Astrocyte (in vitro differentiated cells and primary cell): ENCODE data around the gene CCNYL1. TPM values are rescaled to one million over a fixed set of nuclear protein-coding genes. Genes with fewer than 3 reads are reported as not detected.
A peak's percentile ranks its signal among the peaks of the same experiment; 100 is the strongest.

Source experiments
- DNase-seq: peaks from one replicate; pipeline ENCODE4 v3.0.0-alpha.2; 2010; ENCODE audit warnings: low read depth
- FAIRE-seq: peaks from 2 replicates; lab custom pipeline; 2011; peaks lifted over from hg19 to GRCh38; lab: Jason Lieb, UNC
- H2AFZ ChIP-seq: 2 replicates; pipeline ENCODE4 v1.6.0; 2012; ENCODE audit warnings: low read depth, low read length, inconsistent platforms
- H3K27ac ChIP-seq: 2 replicates; pipeline ENCODE4 v1.5.1; 2011; ENCODE audit warnings: low read depth, low read length, inconsistent platforms
- H3K27me3 ChIP-seq: 2 replicates; pipeline ENCODE4 v1.6.0; 2011; ENCODE audit warnings: low read length, inconsistent platforms; ENCODE audit not compliant: insufficient read depth
- H3K36me3 ChIP-seq: 2 replicates; pipeline ENCODE4 v1.5.1; 2011; ENCODE audit warnings: low read length, inconsistent platforms; ENCODE audit not compliant: insufficient read depth
- H3K4me1 ChIP-seq: 2 replicates; pipeline ENCODE4 v1.5.1; 2011; ENCODE audit warnings: low read length, inconsistent platforms; ENCODE audit not compliant: insufficient read depth
- H3K4me2 ChIP-seq: 2 replicates; pipeline ENCODE4 v1.6.0; 2012; ENCODE audit warnings: low read length, inconsistent platforms
- H3K4me3 ChIP-seq: 2 replicates; pipeline ENCODE4 v1.5.1; 2011; ENCODE audit warnings: low read depth, mild to moderate bottlenecking, low read length, inconsistent platforms; ENCODE audit not compliant: insufficient read depth
- H3K79me2 ChIP-seq: 2 replicates; pipeline ENCODE4 v1.6.0; 2012; ENCODE audit warnings: mild to moderate bottlenecking, low read length, inconsistent platforms; ENCODE audit not compliant: insufficient read depth
- H3K9ac ChIP-seq: 2 replicates; pipeline ENCODE4 v1.6.0; 2012; ENCODE audit warnings: mild to moderate bottlenecking, low read length, inconsistent platforms
- H3K9me3 ChIP-seq: 2 replicates; pipeline ENCODE4 v1.5.1; 2012; ENCODE audit warnings: low read depth, mild to moderate bottlenecking, low read length, inconsistent platforms; ENCODE audit not compliant: insufficient read depth
- H4K20me1 ChIP-seq: 2 replicates; pipeline ENCODE4 v1.6.0; 2012; ENCODE audit warnings: low read length, inconsistent platforms; ENCODE audit not compliant: insufficient read depth
- H3K27ac Mint-ChIP-seq: one replicate; pipeline ENCODE4 v1.8.0; 2021; ENCODE audit warnings: mild to moderate bottlenecking, mixed read lengths; ENCODE audit not compliant: unreplicated experiment
- H3K27me3 Mint-ChIP-seq: one replicate; pipeline ENCODE4 v1.8.0; 2021; ENCODE audit warnings: low read depth, mixed read lengths; ENCODE audit not compliant: unreplicated experiment
- H3K36me3 Mint-ChIP-seq: one replicate; pipeline ENCODE4 v1.8.0; 2021; ENCODE audit warnings: low read depth, mixed read lengths; ENCODE audit not compliant: unreplicated experiment
- H3K4me1 Mint-ChIP-seq: one replicate; pipeline ENCODE4 v1.8.0; 2021; ENCODE audit warnings: low read depth, mixed read lengths; ENCODE audit not compliant: unreplicated experiment
- H3K4me3 Mint-ChIP-seq: one replicate; pipeline ENCODE4 v1.8.0; 2021; ENCODE audit warnings: mild to moderate bottlenecking, moderate library complexity, mixed read lengths; ENCODE audit not compliant: unreplicated experiment
- H3K9me3 Mint-ChIP-seq: one replicate; pipeline ENCODE4 v1.8.0; 2021; ENCODE audit warnings: mild to moderate bottlenecking, mixed read lengths; ENCODE audit not compliant: unreplicated experiment
- EZH2 ChIP-seq: IDR thresholded peaks from 2 replicates; pipeline ENCODE4 v1.6.1; 2012; ENCODE audit warnings: mild to moderate bottlenecking, low read length, inconsistent platforms; ENCODE audit not compliant: insufficient read depth
- total RNA-seq: library from RNA; stranded (reverse); gene quantifications from 2 replicates; pipeline ENCODE4 v1.2.1, GENCODE V29; 2021
- TF ChIP-seq, protein P1 (sequence below): IDR thresholded peaks from 2 replicates; pipeline ENCODE4 v1.5.1; 2011; ENCODE audit warnings: low read depth, mild to moderate bottlenecking, inconsistent platforms, low read length, moderate library complexity; ENCODE audit not compliant: insufficient read depth

CCNYL1 gene
- total RNA-seq, 1 donor from 2014 or later, result 35.2 TPM

DNA sequence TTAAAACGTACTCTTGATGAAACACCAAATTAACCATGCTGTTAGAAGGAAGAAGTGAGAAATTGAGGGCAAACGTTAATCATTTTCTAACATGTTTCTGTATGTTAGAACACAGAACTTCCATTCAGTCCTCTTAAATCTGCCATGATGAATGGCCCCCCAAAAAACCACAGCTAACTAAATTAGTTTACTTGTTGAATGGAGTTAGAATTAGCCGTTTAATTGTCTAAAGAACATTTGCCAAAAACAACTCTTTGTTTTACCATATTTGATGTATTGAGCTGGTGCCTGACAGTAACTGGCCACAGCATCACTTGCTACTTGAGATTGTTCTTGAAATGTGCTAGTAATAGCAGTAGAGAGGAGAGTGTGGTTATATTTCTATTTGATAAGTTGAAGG, 12.7 kb downstream of the CCNYL1 start:
- Histone ChIP-seq H3K27ac (no peak overlapping the region), H3K9ac (no peak overlapping the region), H3K4me3 (no peak overlapping the region), H3K9me3 (no peaks in the 10 kb centered on the region), H3K27me3 (no peaks in the 10 kb centered on the region), H2AFZ (no peak overlapping the region), H3K36me3 (no peaks in the 10 kb centered on the region), H3K4me2 (no peak overlapping the region), H3K4me1 (no peaks in the 10 kb centered on the region), H4K20me1 (peaks cover 11% of the 10 kb centered on the region), H3K79me2 (peaks cover 26% of the 10 kb centered on the region)
- H3K9me3 Mint-ChIP-seq, result no peaks in the 10 kb centered on the region
- DNase-seq (no peak), FAIRE-seq (no peak)
- H3K27me3 Mint-ChIP-seq, result no peaks in the 10 kb centered on the region
- no peak overlapping the region for H3K4me3 Mint-ChIP-seq
- H3K27ac Mint-ChIP-seq, result no peak overlapping the region
- peaks cover 2% of the 10 kb centered on the region for H3K4me1 Mint-ChIP-seq
- TF ChIP-seq, protein P1, sequence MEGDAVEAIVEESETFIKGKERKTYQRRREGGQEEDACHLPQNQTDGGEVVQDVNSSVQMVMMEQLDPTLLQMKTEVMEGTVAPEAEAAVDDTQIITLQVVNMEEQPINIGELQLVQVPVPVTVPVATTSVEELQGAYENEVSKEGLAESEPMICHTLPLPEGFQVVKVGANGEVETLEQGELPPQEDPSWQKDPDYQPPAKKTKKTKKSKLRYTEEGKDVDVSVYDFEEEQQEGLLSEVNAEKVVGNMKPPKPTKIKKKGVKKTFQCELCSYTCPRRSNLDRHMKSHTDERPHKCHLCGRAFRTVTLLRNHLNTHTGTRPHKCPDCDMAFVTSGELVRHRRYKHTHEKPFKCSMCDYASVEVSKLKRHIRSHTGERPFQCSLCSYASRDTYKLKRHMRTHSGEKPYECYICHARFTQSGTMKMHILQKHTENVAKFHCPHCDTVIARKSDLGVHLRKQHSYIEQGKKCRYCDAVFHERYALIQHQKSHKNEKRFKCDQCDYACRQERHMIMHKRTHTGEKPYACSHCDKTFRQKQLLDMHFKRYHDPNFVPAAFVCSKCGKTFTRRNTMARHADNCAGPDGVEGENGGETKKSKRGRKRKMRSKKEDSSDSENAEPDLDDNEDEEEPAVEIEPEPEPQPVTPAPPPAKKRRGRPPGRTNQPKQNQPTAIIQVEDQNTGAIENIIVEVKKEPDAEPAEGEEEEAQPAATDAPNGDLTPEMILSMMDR, result no peak
- no peak for TF ChIP-seq EZH2
- H3K36me3 Mint-ChIP-seq, result no peaks in the 10 kb centered on the region

DNA sequence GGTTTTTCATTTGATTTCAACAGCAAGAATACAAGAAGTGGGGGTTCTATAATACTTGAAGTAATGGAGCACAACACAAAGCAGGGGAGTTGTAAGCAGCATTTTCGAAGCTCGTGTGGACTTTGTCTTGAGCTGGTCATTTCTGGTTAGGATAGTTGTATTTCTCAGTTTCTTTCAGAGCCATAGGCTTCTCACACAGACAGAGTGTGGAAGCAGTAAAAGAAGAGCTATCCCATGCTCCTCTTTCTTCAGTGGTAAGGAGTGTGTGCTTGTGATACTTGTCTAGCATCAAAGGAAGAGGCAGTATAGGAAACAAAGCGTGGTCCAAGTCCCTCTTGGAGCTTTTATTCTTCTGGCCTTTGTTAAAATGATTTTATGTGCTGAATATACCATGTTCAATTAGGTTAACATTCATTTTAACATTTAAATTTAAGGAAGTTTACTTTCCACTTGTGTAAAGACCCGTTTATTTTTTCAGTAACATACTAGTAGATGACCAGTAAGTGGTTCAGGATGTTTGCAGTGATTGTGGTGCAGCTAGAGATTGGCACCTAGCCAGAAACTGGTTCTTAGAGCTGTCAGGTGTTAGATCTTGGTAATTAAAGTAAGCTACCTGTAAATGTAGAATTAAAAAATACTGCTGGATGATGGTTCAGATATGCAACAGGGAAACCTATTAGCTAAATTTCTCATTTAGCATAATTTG, 14.6 kb downstream of the CCNYL1 start:
- Histone ChIP-seq H3K4me2 (no peak overlapping the region), H2AFZ (no peak overlapping the region), H3K36me3 (no peaks in the 10 kb centered on the region), H3K4me1 (no peaks in the 10 kb centered on the region), H3K9me3 (no peaks in the 10 kb centered on the region), H3K27ac (no peak overlapping the region), H3K27me3 (no peaks in the 10 kb centered on the region), H4K20me1 (peaks cover 4% of the 10 kb centered on the region), H3K79me2 (peaks cover 12% of the 10 kb centered on the region), H3K9ac (no peak overlapping the region), H3K4me3 (no peak overlapping the region)
- no peak overlapping the region for H3K27ac Mint-ChIP-seq
- H3K36me3 Mint-ChIP-seq, result no peaks in the 10 kb centered on the region
- DNase-seq (no peak), FAIRE-seq (no peak)
- H3K27me3 Mint-ChIP-seq, result no peaks in the 10 kb centered on the region
- TF ChIP-seq EZH2, result no peak
- TF ChIP-seq, protein P1, result no peak
- H3K9me3 Mint-ChIP-seq, result no peaks in the 10 kb centered on the region
- no peak overlapping the region for H3K4me3 Mint-ChIP-seq
- H3K4me1 Mint-ChIP-seq, result peaks cover 2% of the 10 kb centered on the region

DNA sequence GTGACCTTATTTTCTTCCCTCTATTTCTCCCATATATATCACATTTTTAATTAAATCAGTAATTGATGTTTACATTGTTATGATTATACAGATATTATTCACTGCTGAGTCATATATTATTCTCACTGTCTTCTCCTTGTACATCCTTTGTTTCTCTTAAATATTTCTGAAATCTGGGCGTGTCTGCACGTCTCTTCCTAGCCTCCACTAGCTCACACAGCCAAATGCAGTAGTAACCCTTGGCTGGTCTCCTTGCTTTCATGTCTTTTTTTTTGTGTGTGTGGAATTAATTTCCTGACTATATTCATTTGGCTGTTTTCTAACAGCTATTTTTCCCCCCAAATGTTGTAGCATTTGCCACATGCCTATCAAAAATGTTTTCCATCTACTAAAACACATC, 15.8 kb downstream of the CCNYL1 start:
- H3K36me3 Mint-ChIP-seq, result no peaks in the 10 kb centered on the region
- H3K27ac Mint-ChIP-seq, result no peak overlapping the region
- FAIRE-seq (no peak), DNase-seq (peak; percentile 30)
- Histone ChIP-seq H3K4me3 (no peak overlapping the region), H3K4me2 (no peak overlapping the region), H3K9ac (no peak overlapping the region), H3K27me3 (no peaks in the 10 kb centered on the region), H3K27ac (no peak overlapping the region), H3K9me3 (no peaks in the 10 kb centered on the region), H3K36me3 (no peaks in the 10 kb centered on the region), H2AFZ (no peak overlapping the region), H3K79me2 (peaks cover 2% of the 10 kb centered on the region), H4K20me1 (no peaks in the 10 kb centered on the region), H3K4me1 (no peaks in the 10 kb centered on the region)
- no peak for TF ChIP-seq EZH2
- TF ChIP-seq, protein P1, result no peak
- peaks cover 2% of the 10 kb centered on the region for H3K4me1 Mint-ChIP-seq
- no peaks in the 10 kb centered on the region for H3K9me3 Mint-ChIP-seq
- no peak overlapping the region for H3K4me3 Mint-ChIP-seq
- no peaks in the 10 kb centered on the region for H3K27me3 Mint-ChIP-seq
